HCT116 (cell line): Measurements from ENCODE around the gene TNFRSF14. TPM values are rescaled to one million over a fixed set of nuclear protein-coding genes. Genes with fewer than 3 reads are reported as not detected.
A peak's percentile ranks its signal among the peaks of the same experiment; 100 is the strongest.

Source experiments
- ATAC-seq: fragments of 200-7000 bp; cut with Tn5 transposase; 2 replicates; pipeline ENCODE4 v1.9.1; 2020; ENCODE audit warnings: mild to moderate bottlenecking, moderate library complexity
- BruUV-seq: library from RNA; stranded (reverse); fragments of 400-500 nt; replicated peaks from 2 replicates; lab custom pipeline; 2021; lab: Mats Ljungman, UMichigan
- CTCF ChIA-PET: fragments of 300-600 bp; sonication (Branson Sonifier 250); formaldehyde crosslinking; loops from one replicate; lab custom pipeline; 2021; ENCODE audit warnings: antibody characterized with exemption; lab: Charles Lee
- POLR2A ChIA-PET: fragments of 300-600, 350-600 bp; sonication (Branson Sonifier 250); formaldehyde crosslinking; loops from one replicate; lab custom pipeline; 2021; ENCODE audit warnings: antibody characterized with exemption; lab: Charles Lee
- RAD21 ChIA-PET, 2 experiments: fragments of 300-600 bp; sonication (Branson Sonifier 250); formaldehyde crosslinking; loops; one replicate each; lab custom pipeline; 2023; ENCODE audit warnings: low total read pairs in 2 of 2; ENCODE audit not compliant: uncharacterized antibody in 2 of 2, unreplicated experiment in 2 of 2, low non-redundant PET in 1 of 2; lab: Charles Lee
- DNase-seq: peaks from one replicate; pipeline ENCODE4 v3.0.0-alpha.2; 2010; ENCODE audit warnings: low read depth, low spot score
- H2AFZ ChIP-seq: fragments of 200-600 bp; shearing (Covaris generic), sonication (generic); 2 replicates; pipeline ENCODE4 v1.6.1; 2017; ENCODE audit warnings: low read depth, mixed run types, mixed read lengths, antibody characterized with exemption, low read length; ENCODE audit not compliant: poor library complexity, severe bottlenecking
- H3K27ac ChIP-seq: 2 replicates; pipeline ENCODE4 v1.5.1; 2012; ENCODE audit warnings: low read depth, low read length
- H3K27me3 ChIP-seq: fragments of 200-600 bp; sonication (generic); 2 replicates; pipeline ENCODE4 v1.6.1; 2016; ENCODE audit warnings: mixed run types, low read length, mixed read lengths; ENCODE audit not compliant: insufficient read depth
- H3K36me3 ChIP-seq, 2 experiments: fragments of 200-500 bp in 1 of 2; fragments of 200-600 bp in 1 of 2; sonication (Bioruptor generic) in 1 of 2; sonication (generic) in 1 of 2; 2 replicates each; pipeline versions ENCODE4 v1.5.1 to v1.6.1; 2014 to 2016; ENCODE audit warnings: low read length in 2 of 2, inconsistent platforms in 1 of 2, mixed read lengths in 1 of 2, mixed run types in 1 of 2; ENCODE audit not compliant: insufficient read depth in 2 of 2, control insufficient read depth in 1 of 2
- H3K4me1 ChIP-seq, 2 experiments: fragments of 200-600 bp in 1 of 2; sonication (generic) in 1 of 2; 2 replicates each; pipeline versions ENCODE4 v1.5.1 to v1.6.1; 2012 to 2017; ENCODE audit warnings: low read length in 2 of 2, inconsistent platforms in 1 of 2, mild to moderate bottlenecking in 1 of 2, mixed read lengths in 1 of 2, mixed run types in 1 of 2, moderate library complexity in 1 of 2; ENCODE audit not compliant: insufficient read depth in 2 of 2, control insufficient read depth in 1 of 2
- H3K4me2 ChIP-seq: fragments of 200-600 bp; sonication (generic); 2 replicates; pipeline ENCODE4 v1.6.1; 2017; ENCODE audit warnings: mixed run types, low read length, mixed read lengths
- H3K4me3 ChIP-seq, 2 experiments: fragments of 200-600 bp in 1 of 2; sonication (generic) in 1 of 2; replicated peaks in 1 of 2; 2 replicates each; pipeline ENCODE4 v1.5.1; 2011 to 2016; ENCODE audit warnings: low read length in 2 of 2, control low read depth in 1 of 2, low read depth in 1 of 2, mild to moderate bottlenecking in 1 of 2, mixed read lengths in 1 of 2, mixed run types in 1 of 2
- H3K79me2 ChIP-seq: fragments of 200-600 bp; sonication (generic); 2 replicates; pipeline ENCODE4 v1.6.1; 2017; ENCODE audit warnings: mild to moderate bottlenecking, mixed run types, low read length, moderate library complexity, mixed read lengths; ENCODE audit not compliant: insufficient read depth
- H3K9ac ChIP-seq: fragments of 200-600 bp; sonication (generic); 2 replicates; pipeline ENCODE4 v1.6.1; 2016; ENCODE audit warnings: low read length, mixed read lengths
- H3K9me2 ChIP-seq: fragments of 200-600 bp; sonication (generic), shearing (Covaris generic); 2 replicates; pipeline ENCODE4 v1.6.1; 2017; ENCODE audit warnings: mixed run types, mild to moderate bottlenecking, moderate library complexity; ENCODE audit not compliant: insufficient read depth
- H3K9me3 ChIP-seq, 2 experiments: fragments of 200-500 bp in 1 of 2; fragments of 200-600 bp in 1 of 2; sonication (Bioruptor generic) in 1 of 2; sonication (generic) in 1 of 2; 2 replicates each; pipeline ENCODE4 v1.6.1; 2014 to 2017; ENCODE audit warnings: low read length in 2 of 2, mixed read lengths in 2 of 2, inconsistent platforms in 1 of 2, low read depth in 1 of 2, mild to moderate bottlenecking in 1 of 2, mixed run types in 1 of 2, moderate library complexity in 1 of 2; ENCODE audit not compliant: control insufficient read depth in 1 of 2, insufficient read depth in 1 of 2
- H4K20me1 ChIP-seq: fragments of 200-600 bp; sonication (generic), shearing (Covaris generic); 2 replicates; pipeline ENCODE4 v1.6.1; 2017; ENCODE audit warnings: mixed run types, mild to moderate bottlenecking, moderate library complexity; ENCODE audit not compliant: insufficient read depth
- CEBPB ChIP-seq: IDR thresholded peaks from 2 replicates; pipeline ENCODE4 v1.6.1; 2012; ENCODE audit warnings: low read depth
- ELF1 ChIP-seq: IDR thresholded peaks from 2 replicates; pipeline ENCODE4 v1.6.1; 2012; ENCODE audit warnings: low read depth, borderline replicate concordance
- EZH2 ChIP-seq: fragments of 200-600 bp; sonication (generic); IDR thresholded peaks from 2 replicates; pipeline ENCODE4 v1.6.1; 2017; ENCODE audit warnings: antibody characterized with exemption, mixed run types
- EZH2phosphoT487 ChIP-seq: fragments of 200-600 bp; IDR thresholded peaks from 2 replicates; pipeline ENCODE4 v1.6.1; 2018; ENCODE audit warnings: antibody characterized with exemption, borderline replicate concordance
- JUND ChIP-seq: IDR thresholded peaks from 2 replicates; pipeline ENCODE4 v1.6.1; 2012
- RAD21 ChIP-seq: IDR thresholded peaks from 2 replicates; pipeline ENCODE4 v1.6.1; 2012; ENCODE audit warnings: low read depth, mild to moderate bottlenecking
- SIN3A ChIP-seq: IDR thresholded peaks from 2 replicates; pipeline ENCODE4 v1.6.1; 2012; ENCODE audit warnings: low read depth
- SP1 ChIP-seq: IDR thresholded peaks from 2 replicates; pipeline ENCODE4 v1.6.1; 2012; ENCODE audit warnings: low read depth
- SRF ChIP-seq: IDR thresholded peaks from 2 replicates; pipeline ENCODE4 v1.6.1; 2012; ENCODE audit warnings: low read depth
- TCF7L2 ChIP-seq: IDR thresholded peaks from 2 replicates; pipeline ENCODE4 v1.7.0; 2011; ENCODE audit warnings: borderline replicate concordance, inconsistent platforms; ENCODE audit not compliant: insufficient read depth, insufficient read length; ENCODE audit errors: extremely low read depth
- YY1 ChIP-seq: IDR thresholded peaks from 2 replicates; pipeline ENCODE4 v1.6.1; 2011; ENCODE audit warnings: low read length, low read depth, moderate library complexity, mild to moderate bottlenecking; ENCODE audit not compliant: insufficient replicate concordance; ENCODE audit errors: extremely low read depth
- ZNF274 ChIP-seq: fragments of 200-500 bp; sonication (Bioruptor generic); IDR thresholded peaks from 2 replicates; pipeline ENCODE4 v1.6.1; 2014; ENCODE audit warnings: mild to moderate bottlenecking, low read depth, low read length, inconsistent platforms
- intact Hi-C: fragments of 100-400 bp; cut with micrococcal nuclease; formaldehyde crosslinking; loops from 2 replicates; pipeline ENCODE4 v1.10.0; 2022
- total RNA-seq: library from RNA; stranded (reverse); gene quantifications from one replicate; pipeline ENCODE4 v1.2.1, GENCODE V29; 2021; ENCODE audit not compliant: unreplicated experiment
- TF ChIP-seq, protein P1 (sequence below): IDR thresholded peaks from 2 replicates; pipeline ENCODE4 v1.6.1; 2012; ENCODE audit warnings: low read depth
- TF ChIP-seq, protein P2 (sequence below): IDR thresholded peaks from 2 replicates; pipeline ENCODE4 v1.6.1; 2011; ENCODE audit warnings: mild to moderate bottlenecking, low read length, moderate library complexity; ENCODE audit not compliant: insufficient replicate concordance; ENCODE audit errors: extremely low read depth
- TF ChIP-seq, protein P3 (sequence below): IDR thresholded peaks from 2 replicates; pipeline ENCODE4 v1.6.1; 2012

TNFRSF14 gene
- total RNA-seq, 1 experiment from 2014 or later = 0.66 TPM

DNA sequence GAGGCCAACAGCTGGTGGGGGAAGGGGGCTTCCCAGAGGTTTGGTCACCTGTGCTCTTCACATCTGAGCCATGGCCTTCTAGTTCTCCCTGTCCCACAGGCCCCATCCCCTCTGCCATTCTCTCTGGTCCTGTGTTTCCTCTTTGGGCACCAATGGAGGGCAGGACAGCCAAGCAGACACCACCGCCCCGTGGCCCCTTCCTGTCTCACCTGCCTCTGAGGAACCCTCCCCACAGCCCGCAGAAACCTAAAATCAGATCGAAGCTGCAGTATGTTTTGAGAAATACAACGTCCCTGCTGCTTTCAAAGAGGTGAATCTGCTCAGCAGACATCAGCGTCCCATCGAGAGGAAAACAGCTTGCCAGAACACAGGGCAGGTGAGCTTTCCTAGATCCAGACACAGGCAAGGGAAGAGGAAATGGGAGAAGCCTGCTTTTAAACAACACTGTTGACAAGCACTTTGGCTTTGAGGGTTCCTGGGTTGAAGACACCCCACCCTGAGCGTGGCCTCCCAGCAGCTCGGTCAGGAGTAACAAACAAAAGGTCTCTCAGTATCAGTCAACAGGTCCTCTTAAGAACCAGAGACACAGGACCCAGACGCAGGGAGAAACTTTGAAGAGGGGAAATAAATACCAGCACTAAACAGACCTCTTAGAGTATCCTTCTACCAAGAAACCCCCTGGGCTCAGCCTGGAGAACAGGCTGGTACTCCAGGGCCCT, 32.1 kb upstream of the TNFRSF14 start:
- TF ChIP-seq SIN3A = no peak
- no peak for TF ChIP-seq ELF1
- no peak for TF ChIP-seq TCF7L2
- no peak for TF ChIP-seq EZH2phosphoT487
- TF ChIP-seq CEBPB = no peak
- TF ChIP-seq, protein P1, sequence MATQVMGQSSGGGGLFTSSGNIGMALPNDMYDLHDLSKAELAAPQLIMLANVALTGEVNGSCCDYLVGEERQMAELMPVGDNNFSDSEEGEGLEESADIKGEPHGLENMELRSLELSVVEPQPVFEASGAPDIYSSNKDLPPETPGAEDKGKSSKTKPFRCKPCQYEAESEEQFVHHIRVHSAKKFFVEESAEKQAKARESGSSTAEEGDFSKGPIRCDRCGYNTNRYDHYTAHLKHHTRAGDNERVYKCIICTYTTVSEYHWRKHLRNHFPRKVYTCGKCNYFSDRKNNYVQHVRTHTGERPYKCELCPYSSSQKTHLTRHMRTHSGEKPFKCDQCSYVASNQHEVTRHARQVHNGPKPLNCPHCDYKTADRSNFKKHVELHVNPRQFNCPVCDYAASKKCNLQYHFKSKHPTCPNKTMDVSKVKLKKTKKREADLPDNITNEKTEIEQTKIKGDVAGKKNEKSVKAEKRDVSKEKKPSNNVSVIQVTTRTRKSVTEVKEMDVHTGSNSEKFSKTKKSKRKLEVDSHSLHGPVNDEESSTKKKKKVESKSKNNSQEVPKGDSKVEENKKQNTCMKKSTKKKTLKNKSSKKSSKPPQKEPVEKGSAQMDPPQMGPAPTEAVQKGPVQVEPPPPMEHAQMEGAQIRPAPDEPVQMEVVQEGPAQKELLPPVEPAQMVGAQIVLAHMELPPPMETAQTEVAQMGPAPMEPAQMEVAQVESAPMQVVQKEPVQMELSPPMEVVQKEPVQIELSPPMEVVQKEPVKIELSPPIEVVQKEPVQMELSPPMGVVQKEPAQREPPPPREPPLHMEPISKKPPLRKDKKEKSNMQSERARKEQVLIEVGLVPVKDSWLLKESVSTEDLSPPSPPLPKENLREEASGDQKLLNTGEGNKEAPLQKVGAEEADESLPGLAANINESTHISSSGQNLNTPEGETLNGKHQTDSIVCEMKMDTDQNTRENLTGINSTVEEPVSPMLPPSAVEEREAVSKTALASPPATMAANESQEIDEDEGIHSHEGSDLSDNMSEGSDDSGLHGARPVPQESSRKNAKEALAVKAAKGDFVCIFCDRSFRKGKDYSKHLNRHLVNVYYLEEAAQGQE = no peak
- TF ChIP-seq ZNF274 = no peak
- TF ChIP-seq, protein P2, sequence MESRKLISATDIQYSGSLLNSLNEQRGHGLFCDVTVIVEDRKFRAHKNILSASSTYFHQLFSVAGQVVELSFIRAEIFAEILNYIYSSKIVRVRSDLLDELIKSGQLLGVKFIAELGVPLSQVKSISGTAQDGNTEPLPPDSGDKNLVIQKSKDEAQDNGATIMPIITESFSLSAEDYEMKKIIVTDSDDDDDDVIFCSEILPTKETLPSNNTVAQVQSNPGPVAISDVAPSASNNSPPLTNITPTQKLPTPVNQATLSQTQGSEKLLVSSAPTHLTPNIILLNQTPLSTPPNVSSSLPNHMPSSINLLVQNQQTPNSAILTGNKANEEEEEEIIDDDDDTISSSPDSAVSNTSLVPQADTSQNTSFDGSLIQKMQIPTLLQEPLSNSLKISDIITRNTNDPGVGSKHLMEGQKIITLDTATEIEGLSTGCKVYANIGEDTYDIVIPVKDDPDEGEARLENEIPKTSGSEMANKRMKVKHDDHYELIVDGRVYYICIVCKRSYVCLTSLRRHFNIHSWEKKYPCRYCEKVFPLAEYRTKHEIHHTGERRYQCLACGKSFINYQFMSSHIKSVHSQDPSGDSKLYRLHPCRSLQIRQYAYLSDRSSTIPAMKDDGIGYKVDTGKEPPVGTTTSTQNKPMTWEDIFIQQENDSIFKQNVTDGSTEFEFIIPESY = no peak
- no peak for TF ChIP-seq EZH2
- TF ChIP-seq, protein P3, sequence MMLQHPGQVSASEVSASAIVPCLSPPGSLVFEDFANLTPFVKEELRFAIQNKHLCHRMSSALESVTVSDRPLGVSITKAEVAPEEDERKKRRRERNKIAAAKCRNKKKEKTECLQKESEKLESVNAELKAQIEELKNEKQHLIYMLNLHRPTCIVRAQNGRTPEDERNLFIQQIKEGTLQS = no peak
- no peak for TF ChIP-seq JUND
- TF ChIP-seq RAD21 = no peak
- TF ChIP-seq SP1 = no peak
- TF ChIP-seq YY1 = no peak
- TF ChIP-seq SRF = no peak
- intact Hi-C loops = no loop called here
- H2AFZ ChIP-seq = no peak overlapping the region
- H3K27me3 ChIP-seq = no peaks in the 10 kb centered on the region
- peaks cover 50% of the 10 kb centered on the region for H3K79me2 ChIP-seq
- H3K4me3 ChIP-seq = no peak overlapping the region
- ChIA-PET RAD21 (no interaction called here), CTCF (no interaction called here), POLR2A (no interaction called here)
- DNase-seq (no peak), ATAC-seq (no peak)
- peaks cover 1 to 5% of the 10 kb centered on the region in 2 experiments; a peak in 3 of 4 replicates for H3K36me3 ChIP-seq
- no peak overlapping the region for H3K9ac ChIP-seq
- H3K9me2 ChIP-seq = no peaks in the 10 kb centered on the region
- no TSS peak for BruUV-seq
- H3K4me2 ChIP-seq = peak overlapping the region; percentile 91; the same call in 1 of the 2 replicates
- peaks cover 8% of the 10 kb centered on the region; the same call in 1 of the 2 replicates for H4K20me1 ChIP-seq
- H3K9me3 ChIP-seq = no peaks in the 10 kb centered on the region
- no peak overlapping the region for H3K27ac ChIP-seq
- peaks cover 15 to 20% of the 10 kb centered on the region in 2 experiments; a peak in 3 of 4 replicates for H3K4me1 ChIP-seq
